COLO668 (cell line): ENCODE measurements around the gene C1QTNF5.
A peak's percentile ranks its signal among the peaks of the same experiment; 100 is the strongest.

Experiments
- DNase-seq: peaks from one replicate; lab custom pipeline; 2025; ENCODE audit not compliant: unreplicated experiment; lab: John Stamatoyannopoulos, UW

Gene C1QTNF5

DNA sequence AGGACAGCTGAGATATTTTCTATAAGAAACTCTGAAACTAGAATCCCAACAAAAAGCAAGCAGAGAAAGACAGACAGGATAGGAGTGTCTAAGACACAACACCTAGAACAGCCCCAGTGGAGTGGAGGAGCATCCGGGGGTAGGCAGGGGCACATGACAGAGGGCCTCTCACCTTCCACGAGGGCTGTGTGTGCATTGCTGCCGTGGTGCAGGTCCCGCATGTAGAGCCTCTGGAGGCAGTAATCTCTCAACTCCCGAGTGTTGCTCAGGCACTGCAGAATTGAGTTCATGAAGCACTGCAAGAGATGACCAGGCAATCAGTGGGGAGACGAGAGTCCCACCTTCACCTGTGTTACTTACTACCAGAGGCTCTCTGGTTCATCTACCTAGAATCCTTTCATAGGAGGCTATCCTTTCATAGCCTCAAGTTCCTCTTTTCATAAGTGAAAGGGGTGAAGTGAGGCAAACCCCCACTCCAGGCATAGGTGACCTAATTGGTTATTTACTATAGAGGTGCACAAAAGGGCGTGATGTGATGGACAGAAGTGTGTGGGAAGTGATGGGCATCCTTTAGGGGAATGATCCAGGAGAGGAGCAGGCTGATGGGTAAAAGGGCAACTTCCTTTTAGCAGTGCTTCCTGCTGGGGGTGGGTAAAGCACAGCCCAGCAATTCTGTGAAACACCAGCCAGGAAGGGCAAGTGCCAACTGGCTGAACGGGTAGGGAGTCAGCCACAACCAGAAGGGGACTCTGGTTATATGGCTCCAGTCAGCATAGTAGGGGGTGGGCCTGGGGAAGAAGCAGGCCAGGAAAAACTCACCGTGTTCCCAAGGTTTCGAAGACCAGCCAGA, 18.9 kb upstream of the C1QTNF5 start:
- DNase-seq = no peak

DNA sequence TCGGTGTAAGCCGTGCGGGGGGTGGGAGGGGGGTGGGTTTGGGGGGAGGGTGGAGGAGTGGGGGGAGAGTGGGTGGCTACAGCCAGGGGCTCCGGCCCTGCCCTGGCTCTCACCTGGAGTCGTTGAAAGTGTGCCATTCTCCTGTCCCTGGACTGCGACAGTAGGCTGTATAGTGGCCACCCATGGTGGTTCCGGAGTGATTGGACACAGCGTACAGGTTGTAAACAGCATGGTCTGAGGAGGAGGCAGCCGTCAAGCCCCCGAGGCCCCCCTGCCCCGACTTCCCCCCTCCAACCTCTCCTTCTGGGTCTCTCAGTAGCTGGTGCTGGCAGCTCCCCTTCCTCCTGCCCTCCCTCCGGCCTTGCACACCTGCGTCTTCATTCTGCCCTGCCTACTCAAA, 16.4 kb upstream of the C1QTNF5 start:
- DNase-seq = no peak

DNA sequence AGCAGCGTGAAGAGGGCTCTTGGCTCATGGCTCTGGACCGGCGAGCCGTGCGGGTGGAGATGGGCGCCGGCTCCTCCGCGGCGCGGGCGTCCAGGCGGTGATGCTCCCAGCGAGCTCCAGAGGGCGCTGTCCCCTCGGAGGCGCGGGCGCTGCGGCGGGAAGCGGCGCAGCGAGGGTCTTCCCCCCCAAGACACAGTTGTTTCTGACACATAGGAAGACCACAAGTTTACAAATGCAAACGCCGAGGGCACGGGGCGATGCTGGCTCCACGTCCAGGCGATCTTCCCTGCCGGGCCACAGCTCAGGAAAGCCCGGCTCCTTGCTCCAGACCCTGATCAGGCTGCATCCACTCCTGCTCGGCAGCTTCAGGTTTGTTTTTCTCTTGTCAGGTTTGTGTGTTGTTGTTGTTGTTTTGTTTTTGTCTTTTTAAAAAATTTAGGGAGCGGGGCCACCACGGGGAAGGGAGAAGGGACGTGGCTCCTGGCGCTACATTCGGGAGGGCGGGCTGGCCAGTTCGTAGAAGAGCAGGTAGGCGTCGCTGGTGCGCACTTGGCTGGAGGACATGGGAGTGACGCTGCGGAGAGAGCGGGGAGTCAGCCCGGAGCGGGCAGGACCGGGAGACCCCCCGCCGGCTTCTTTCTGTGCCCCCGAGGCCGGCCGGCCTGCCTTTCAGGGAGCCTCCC, 15.8 kb upstream of the C1QTNF5 start:
- no peak for DNase-seq

DNA sequence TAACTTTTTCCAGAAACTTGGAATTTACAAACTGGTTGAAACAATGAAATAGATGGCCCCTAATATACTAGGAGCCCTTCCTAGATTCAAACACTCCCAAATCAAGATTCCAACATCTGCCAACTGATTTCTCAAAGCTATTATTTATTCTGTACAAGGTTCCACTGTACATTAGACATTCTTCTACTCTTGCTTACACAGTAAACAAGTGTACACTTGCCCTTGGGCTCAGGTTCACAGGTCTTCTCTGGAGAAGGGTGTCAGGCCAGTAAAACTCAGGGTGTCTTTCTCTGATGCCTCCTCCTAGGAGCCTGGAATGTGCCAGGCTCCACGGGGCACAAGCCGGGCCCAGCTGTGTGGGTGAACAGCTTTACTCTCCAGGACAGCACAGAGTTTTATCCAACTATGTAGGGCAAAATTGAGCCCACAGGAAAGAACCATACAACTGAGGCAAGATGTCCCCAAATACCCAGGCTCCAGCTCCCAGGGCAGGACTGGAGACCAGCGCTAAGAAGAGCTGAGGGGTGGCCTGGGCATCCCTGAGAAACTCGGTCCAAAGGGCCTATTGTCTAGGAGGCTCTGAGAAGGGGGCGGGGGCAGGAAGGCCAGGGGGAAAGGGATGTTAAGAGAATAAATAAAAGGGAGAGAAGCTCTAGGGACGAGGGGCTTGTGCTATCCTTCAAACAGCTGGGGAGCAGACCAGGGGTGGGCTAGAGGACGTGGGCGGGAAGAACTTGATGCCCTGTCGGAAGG, 14.6 kb upstream of the C1QTNF5 start:
- DNase-seq = no peak

DNA sequence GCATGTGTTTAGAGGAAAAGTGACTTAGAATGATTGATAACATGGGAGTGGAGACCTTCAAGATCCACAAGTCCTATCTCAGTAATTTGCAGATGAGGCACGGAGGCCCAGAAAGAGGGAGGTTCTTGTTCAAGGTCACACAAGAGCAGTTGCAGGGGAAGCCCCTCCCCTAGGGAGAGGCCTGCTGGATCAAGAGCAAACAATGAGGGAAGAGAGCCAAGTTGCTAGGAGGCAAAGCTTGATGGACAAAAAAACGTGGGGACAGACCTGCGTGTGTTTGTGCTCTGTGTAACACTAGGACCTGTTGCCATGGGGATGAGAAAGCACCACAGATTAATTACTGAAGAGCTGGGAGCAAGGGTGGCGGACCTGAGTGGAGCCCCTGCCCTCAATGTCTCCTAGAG, 12.2 kb upstream of the C1QTNF5 start:
- peak; percentile 76 for DNase-seq

DNA sequence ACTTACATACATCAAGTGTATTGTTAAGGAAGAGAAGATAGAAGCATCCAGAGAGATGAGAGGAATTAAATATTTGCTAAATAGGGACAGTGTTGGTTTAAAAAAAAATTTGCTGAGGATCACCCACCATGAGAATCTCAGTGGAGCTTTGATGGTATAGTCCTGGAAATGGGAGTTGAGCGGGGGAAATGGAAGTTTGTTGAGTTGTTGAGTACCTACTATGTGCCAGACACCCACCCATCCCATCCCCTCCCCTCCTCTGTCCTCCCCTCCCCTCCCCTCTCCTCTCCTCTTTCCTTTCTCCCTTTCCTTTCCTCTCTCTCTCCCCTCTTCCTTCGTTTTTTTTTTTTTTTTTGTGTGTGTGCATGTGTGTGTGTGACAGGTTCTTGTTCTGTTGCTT, 10.5 kb upstream of the C1QTNF5 start:
- no peak for DNase-seq

DNA sequence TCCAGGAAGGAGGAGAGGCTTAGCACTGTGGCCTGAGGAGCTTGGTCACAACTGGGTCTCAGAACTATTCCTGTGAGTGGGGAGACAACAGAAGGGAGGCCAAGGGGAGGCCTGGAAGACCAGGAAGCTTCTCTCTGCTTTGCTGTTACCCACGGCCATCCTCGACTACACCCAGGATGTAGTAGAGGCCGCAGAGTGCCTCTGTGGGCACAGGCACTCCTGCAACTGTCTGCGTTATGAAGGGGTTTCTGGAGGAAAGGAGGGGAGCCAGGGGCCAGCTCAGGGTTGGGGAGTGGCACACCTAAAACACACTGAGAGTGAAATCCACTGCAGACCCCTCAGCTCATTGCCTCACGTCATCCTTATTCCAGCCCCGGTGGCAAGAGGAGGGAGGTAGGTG, 9.6 kb upstream of the C1QTNF5 start:
- no peak for DNase-seq

DNA sequence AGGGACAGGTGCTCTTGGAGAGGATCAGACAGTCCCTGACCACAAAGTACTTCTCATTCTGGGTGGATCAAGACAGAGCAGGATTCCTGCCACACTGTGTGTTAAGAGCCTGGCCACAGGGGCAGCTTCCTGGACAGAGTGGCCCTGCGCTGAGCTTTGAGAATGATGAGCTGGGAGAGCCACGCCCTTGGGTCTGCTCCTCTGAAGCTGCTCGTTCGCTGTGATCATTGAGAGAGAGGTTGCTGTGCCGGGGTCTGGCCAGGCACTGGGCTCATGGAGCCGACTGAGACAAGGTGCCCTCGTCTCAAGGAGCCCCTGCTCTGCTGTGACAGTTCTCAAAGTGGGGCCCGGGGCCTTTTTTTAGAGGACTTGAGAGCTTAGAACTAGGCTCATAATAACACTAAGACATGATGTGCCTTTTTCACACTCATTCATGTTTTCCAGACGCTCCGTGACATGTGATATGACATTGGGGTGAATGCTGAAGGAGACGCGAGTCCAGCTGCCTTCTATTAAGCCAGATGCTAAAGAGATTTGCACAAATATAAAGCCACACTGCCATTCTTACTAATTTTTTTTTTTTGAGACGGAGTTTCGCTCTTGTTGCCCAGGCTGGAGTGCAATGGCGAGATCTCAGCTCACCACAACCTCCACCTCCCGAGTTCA, 7.4 kb upstream of the C1QTNF5 start:
- no peak for DNase-seq

DNA sequence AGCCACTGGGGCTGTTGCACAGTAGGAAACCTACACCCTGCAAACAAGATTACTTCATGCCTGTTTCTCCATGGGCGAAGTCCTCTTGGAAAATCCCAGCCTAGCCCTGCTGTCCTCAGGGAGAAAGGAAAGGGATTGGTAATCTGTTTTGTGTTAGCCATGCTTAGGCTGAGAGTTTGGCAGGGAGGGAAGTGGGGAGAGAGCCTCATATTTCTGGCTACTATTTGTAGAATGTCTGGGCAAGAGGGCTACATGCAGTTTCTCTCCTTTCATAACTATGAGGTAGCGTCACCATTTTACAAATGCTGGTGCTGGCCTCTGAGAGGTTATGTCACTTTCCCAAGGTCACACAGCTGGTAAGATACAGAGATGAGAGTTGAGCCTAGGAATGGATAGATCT, 6.6 kb upstream of the C1QTNF5 start:
- no peak for DNase-seq

DNA sequence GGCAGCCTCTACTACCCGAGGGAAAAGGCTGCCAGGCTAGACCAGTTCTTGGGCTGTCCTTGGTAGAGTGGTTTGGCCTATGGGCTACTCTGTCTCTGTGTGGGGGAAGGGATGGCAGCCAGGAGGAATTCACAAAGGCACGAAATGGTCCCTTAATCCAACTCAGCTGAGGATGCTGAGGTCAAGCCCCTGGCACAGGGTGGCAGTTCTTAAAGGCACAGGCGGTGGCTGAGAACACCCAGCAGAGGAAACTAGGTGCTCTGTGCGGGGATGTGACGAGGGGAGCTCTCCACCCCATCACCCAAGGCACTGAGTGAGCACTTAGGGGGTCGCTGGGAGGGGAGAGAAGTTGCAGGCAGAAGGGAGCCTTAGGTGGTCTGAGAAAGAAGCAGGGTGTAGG, 5.9 kb upstream of the C1QTNF5 start, which contains the start of gene MFRP:
MFRP (minus strand) TSS at position 101 of the 400 bp plus-strand sequence. CDS start 192 bp downstream, outside the sequence.
- DNase-seq = no peak

DNA sequence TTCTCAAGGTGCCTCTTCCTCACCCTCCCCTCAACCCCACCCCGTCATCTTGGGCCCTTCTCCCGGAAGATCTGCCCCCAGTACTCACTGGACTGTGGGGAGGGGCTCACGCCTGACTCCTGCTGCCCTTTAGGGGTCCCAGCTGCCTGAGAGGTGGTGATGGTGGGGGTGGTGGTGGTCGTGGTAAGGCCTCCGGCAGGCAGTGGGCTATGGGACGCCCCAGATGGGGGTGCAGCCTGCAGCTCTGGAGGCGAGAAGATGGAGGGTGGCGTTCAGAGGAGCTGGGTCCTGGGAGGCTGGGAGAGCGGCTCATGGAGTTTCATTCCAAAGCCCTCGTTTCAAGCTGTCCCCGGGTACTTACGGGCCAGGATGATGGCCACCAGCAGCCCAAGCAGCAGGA, 5.0 kb upstream of the C1QTNF5 start:
- DNase-seq = no peak

DNA sequence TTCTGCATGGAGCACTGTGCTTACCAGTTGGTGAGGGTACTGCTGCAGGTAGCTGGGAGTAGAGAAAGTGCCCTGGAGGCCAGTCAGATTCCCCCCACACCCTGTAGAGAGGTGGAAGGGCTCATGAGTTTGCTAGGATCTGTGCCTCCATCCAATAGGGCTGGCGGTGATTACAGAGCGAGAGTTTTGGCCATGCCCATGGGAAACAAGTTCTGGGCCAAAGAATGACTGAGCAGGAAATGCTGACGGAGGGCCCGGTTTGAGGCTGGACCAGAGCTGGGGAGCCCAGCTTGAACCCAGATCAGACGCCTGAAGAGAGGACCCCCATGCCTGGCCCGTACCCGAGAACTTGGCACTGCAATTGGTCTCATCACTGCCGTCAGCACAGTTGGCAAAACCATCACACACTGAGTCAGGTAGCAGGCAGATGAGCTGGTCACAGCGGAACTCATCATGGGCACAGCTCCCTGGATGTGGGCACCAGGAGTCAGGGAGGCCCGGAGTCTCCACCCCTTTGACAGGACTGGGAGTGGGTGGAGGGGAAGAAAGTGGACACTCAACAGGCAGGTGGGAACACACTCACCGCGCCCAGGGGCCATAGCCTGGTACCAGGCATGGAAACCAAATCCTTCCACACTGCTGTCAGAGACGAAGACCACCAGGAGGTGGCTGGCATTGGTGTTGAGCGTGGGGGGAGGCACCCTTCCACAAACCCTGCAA, 3.8 kb upstream of the C1QTNF5 start:
- DNase-seq = no peak

DNA sequence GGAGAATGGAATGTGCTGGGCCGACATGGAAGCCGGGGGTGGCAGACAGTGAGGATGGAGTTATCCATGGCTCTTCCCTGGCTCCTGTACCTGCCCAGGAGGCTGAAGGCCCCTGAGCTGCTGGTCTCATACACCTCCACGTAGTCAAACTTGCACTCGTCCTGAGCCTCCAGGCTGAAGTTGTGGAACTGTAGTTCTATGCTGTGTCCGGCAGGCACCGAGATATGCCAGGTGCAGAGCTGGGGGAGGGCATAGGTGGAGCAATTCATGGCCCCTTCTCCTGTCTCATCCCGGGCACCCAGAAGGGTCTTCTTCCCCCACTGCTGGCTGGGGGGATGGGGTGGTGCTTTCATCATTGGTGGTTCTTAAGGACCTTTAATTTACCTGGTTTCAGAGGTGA, 3.0 kb upstream of the C1QTNF5 start:
- DNase-seq = no peak

DNA sequence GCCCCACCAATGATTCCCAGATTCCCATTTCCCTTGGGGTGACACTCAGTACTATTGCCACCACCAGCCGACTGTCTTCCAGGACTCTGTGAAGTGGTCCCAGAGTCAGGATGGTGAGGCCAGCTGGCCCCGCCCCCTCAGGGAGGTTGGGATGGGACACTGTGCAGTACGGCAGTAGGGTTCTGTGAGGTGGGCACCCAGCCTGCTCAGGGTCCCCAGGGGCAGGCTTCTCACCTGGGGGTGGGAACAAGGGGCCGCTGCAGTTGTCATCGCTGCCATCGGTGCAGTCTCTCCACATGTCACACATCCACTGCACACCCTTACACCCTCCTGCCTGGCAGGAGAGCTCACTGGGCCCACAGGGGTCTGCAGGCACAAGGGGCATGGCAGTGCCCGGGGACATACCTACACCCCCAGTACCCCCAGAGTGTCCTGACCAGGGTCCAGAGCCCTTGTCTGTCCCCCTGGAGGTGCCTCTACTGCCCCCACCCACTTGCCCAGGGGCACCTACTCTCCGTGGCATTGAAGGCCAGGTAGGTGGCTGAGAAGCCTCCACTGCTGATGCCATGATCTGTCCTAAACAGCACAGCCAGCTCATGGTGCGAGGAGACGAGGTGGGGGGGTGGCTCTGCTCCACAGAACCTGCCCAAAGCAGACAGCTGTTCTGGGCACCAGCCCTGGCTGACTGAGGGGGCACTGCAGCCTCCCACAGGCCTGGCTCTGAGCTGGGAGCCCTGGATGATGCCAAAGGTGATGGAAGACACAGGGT, 1.9 kb upstream of the C1QTNF5 start:
- no peak for DNase-seq

DNA sequence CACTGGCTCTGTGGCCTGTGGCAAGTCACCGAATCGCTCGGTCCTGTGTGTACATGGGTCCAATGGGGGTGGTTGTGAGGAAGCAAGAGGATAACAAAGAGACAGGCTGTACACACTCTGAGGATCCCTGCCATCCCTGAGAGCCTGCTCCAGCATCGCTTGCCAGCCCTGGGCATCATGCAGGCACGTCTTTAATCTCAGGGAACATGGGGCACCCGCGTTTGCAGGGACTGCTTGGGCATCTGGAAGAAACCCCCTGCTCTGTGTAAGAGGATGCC, 1.3 kb upstream of the C1QTNF5 start:
- DNase-seq = no peak

DNA sequence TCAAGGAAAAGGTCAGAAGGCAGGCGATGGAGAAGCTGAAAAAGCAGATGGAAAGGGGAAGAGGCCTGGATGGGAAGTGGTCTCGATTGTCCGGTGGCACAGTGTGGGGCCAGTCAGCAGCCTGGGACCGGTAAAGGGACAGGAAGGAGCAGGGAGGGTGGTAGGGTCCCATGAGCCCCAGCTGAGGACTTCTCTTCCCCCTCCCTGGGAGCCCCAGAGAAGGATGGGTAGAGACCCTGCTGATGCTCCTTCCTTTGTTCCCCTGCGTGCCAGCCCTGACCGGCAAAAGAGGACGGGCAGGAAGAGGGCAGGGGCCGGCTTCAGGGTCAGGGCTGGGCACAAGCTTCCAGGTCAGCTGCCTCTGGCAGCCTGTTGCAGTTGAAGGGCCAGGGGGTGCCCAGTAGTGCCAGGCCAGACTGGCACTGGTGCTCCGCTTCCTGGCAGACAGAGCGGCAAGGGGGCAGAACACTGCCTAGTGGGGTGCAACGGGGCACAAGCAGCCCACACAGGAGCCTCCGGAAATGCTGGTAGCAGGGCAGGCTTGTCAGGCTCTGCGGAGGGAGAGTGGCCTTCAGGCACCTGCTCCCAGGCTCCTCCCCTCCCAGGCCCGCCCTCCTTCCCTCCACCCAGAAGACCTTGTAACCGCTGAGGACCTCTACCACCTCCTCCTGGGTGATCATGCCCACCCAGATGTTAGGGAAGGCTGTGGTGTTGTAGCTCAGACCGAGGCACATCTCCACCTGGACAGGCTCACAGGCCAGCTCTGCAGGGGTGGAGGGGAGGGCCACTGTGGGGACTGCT, 739 bp upstream of the C1QTNF5 start:
- DNase-seq = peak; percentile 25

DNA sequence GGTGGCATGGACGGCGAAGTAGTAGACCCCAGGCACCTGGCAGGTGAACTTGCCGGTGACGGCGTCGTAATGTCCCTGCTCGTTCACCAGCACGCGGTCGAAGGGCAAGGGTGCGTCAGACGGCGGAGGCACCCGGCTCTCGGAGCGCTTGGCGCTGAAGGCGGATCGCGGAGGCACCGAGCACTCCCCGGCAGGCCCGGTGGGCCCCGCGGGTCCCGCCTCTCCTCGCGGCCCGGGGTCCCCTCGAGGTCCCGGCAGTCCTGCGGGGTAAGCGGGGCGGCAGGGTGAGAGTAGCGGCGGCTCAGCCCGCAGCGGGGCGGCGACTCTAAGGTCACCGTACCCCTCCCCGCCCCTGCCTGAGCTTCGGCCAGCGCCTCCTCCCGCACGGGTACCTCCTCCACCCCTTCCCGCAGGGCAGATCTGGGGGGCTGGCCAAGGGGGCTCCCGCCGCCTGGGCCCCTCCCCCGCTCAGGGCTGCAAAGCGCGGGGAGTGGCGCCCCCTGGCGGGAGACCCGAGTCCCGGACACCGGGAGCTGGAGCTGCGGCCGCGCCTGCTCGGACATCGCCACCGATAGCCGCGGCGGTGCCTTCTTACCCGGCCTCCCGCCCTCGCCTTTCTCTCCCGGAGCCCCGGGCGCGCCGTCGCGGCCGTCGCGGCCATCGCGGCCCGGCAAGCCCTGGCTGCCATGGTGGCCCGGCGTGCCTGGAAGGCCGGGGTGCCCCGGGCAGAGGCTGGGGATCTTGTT, 921 bp downstream of the C1QTNF5 start:
- DNase-seq = peak; percentile 26

DNA sequence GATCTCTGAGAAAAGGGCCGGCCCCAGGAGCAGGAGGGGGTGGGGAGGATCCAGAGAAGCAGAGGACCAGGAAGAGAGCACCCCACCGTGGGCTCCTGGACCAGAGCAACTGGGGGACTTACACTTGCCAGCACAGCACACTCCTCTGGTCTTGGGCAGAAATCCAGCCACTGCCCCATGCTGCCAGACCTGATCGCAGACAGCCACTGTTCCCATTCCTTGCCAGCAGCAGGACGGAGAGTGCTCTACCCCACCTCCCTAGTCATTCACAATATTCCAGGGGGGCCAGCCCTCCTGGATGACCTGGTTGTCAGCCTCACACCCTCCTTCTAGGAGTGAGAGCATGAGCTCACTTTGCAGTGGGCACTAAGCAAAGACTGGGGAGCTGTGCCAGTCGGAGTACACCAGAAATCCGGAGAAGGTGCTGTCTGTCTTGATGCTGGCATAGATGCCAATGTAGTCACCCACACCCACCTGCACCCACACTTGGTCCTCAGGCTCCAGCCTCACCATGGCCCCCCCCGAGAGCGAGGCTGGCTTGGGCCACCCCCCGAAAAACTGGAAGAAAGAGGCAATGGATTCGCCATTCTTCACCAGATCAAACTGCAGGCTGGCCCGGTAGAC, 1.6 kb downstream of the C1QTNF5 start:
- no peak for DNase-seq
